ENCODE results near the gene TMPRSS12. TPM values are rescaled to one million over a fixed set of nuclear protein-coding genes. Genes with fewer than 3 reads are reported as not detected.
"Not testable (repeated sequence)": the region's sequence is repeated elsewhere in the genome, so short reads cannot be mapped to it uniquely, and the experiment has no call there.

Gene TMPRSS12
- total RNA-seq, 1 donor from 2014 or later, result not detected

DNA sequence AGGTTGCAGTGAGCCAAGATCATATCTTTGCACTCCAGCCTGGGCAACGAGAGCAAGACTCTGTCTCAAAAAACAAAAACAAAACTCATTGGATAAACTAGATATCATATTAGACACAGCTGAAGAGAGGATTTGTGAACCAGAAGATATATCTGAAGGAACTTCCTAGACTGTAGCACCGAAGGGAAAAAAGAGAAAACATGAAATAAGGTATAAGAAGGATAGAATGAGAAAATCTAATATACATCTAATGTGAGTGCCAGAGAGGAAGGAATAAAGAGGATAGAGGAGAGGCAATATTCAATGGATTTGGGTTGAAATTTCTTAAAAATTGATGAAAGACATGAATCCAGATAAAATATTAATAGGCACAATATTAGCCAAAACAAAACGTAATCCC lies 22.5 kb downstream of the TMPRSS12 start:
- Mint-ChIP-seq H3K27ac (no peak overlapping the region), H3K36me3 (ENCODE audit: insufficient read depth) (peaks cover 2% of the 10 kb centered on the region), H3K4me3 (ENCODE audit: low read depth) (no peak overlapping the region), H3K9me3 (ENCODE audit: low read depth) (peaks cover 27% of the 10 kb centered on the region), H3K27me3 (no peaks in the 10 kb centered on the region), H3K4me1 (ENCODE audit: low read depth) (no peaks in the 10 kb centered on the region)
- TF ChIP-seq, protein P1, sequence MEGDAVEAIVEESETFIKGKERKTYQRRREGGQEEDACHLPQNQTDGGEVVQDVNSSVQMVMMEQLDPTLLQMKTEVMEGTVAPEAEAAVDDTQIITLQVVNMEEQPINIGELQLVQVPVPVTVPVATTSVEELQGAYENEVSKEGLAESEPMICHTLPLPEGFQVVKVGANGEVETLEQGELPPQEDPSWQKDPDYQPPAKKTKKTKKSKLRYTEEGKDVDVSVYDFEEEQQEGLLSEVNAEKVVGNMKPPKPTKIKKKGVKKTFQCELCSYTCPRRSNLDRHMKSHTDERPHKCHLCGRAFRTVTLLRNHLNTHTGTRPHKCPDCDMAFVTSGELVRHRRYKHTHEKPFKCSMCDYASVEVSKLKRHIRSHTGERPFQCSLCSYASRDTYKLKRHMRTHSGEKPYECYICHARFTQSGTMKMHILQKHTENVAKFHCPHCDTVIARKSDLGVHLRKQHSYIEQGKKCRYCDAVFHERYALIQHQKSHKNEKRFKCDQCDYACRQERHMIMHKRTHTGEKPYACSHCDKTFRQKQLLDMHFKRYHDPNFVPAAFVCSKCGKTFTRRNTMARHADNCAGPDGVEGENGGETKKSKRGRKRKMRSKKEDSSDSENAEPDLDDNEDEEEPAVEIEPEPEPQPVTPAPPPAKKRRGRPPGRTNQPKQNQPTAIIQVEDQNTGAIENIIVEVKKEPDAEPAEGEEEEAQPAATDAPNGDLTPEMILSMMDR (IDR thresholded peaks at IDR 0.05; ENCODE audit: unreplicated experiment), result no peak
- DNase-seq (ENCODE audit: low spot score, unreplicated experiment), result no peak

GRCh38 chr12:50868881-50869280 lies 26.2 kb downstream of the TMPRSS12 start:
- H3K27me3 Mint-ChIP-seq; H3K4me1 Mint-ChIP-seq (ENCODE audit: low read depth); H3K36me3 Mint-ChIP-seq (ENCODE audit: insufficient read depth); DNase-seq (ENCODE audit: low spot score, unreplicated experiment); H3K4me3 Mint-ChIP-seq (ENCODE audit: low read depth); H3K27ac Mint-ChIP-seq: not testable (repeated sequence)
- H3K9me3 Mint-ChIP-seq (ENCODE audit: low read depth), result peaks cover 41% of the 10 kb centered on the region

GRCh38 chr12:50882563-50882962 lies 39.8 kb downstream of the TMPRSS12 start:
- H3K27me3 Mint-ChIP-seq, result no peaks in the 10 kb centered on the region
- TF ChIP-seq, protein P1 (IDR thresholded peaks at IDR 0.05; ENCODE audit: unreplicated experiment), result no peak
- H3K36me3 Mint-ChIP-seq (ENCODE audit: insufficient read depth), result no peaks in the 10 kb centered on the region
- H3K4me1 Mint-ChIP-seq (ENCODE audit: low read depth), result no peaks in the 10 kb centered on the region
- H3K4me3 Mint-ChIP-seq (ENCODE audit: low read depth), result no peak overlapping the region
- DNase-seq (ENCODE audit: low spot score, unreplicated experiment), result no peak
- peaks cover 6% of the 10 kb centered on the region for H3K9me3 Mint-ChIP-seq (ENCODE audit: low read depth)
- no peak overlapping the region for H3K27ac Mint-ChIP-seq

- Mint-ChIP-seq H3K4me1 (ENCODE audit: low read depth) (no peaks in the 10 kb centered on the region), H3K4me3 (ENCODE audit: low read depth) (no peak overlapping the region), H3K36me3 (ENCODE audit: insufficient read depth) (no peaks in the 10 kb centered on the region), H3K27me3 (no peaks in the 10 kb centered on the region), H3K27ac (no peak overlapping the region), H3K9me3 (ENCODE audit: low read depth) (peaks cover 5% of the 10 kb centered on the region)
- TF ChIP-seq, protein P1 (IDR thresholded peaks at IDR 0.05; ENCODE audit: unreplicated experiment), result no peak
- no peak for DNase-seq (ENCODE audit: low spot score, unreplicated experiment)
Observed at GRCh38 chr12:50887191-50887590, 44.5 kb downstream of the TMPRSS12 start.

GRCh38 chr12:50888666-50889065 lies 45.9 kb downstream of the TMPRSS12 start:
- no peaks in the 10 kb centered on the region for H3K9me3 Mint-ChIP-seq (ENCODE audit: low read depth)
- no peak overlapping the region for H3K4me3 Mint-ChIP-seq (ENCODE audit: low read depth)
- TF ChIP-seq, protein P1 (IDR thresholded peaks at IDR 0.05; ENCODE audit: unreplicated experiment), result no peak
- DNase-seq (ENCODE audit: low spot score, unreplicated experiment), result no peak
- H3K4me1 Mint-ChIP-seq (ENCODE audit: low read depth), result no peaks in the 10 kb centered on the region
- H3K27ac Mint-ChIP-seq, result no peak overlapping the region
- no peaks in the 10 kb centered on the region for H3K36me3 Mint-ChIP-seq (ENCODE audit: insufficient read depth)
- H3K27me3 Mint-ChIP-seq, result no peaks in the 10 kb centered on the region

- no peaks in the 10 kb centered on the region for H3K27me3 Mint-ChIP-seq
- H3K4me3 Mint-ChIP-seq (ENCODE audit: low read depth), result no peak overlapping the region
- no peaks in the 10 kb centered on the region for H3K4me1 Mint-ChIP-seq (ENCODE audit: low read depth)
Observed at GRCh38 chr12:50894241-50894640, 51.5 kb downstream of the TMPRSS12 start.

More at GRCh38 chr12:50894241-50894640, 51.5 kb downstream of the TMPRSS12 start:
- H3K27ac Mint-ChIP-seq, result no peak overlapping the region
- TF ChIP-seq, protein P1 (IDR thresholded peaks at IDR 0.05; ENCODE audit: unreplicated experiment), result no peak
- no peaks in the 10 kb centered on the region for H3K36me3 Mint-ChIP-seq (ENCODE audit: insufficient read depth)
- DNase-seq (ENCODE audit: low spot score, unreplicated experiment), result no peak
- H3K9me3 Mint-ChIP-seq (ENCODE audit: low read depth), result peaks cover 3% of the 10 kb centered on the region

Data from progenitor cell of endocrine pancreas (in vitro differentiated cells).